Mesothelial cell of epicardium (in vitro differentiated cells): ENCODE results near the gene EEF1AKMT4. TPM values are rescaled to one million over a fixed set of nuclear protein-coding genes. Genes with fewer than 3 reads are reported as not detected.

Experiments
- DNase-seq, 2 experiments: peaks; one replicate each; pipeline ENCODE4 v3.0.0; 2021; ENCODE audit warnings: low spot score in 2 of 2; ENCODE audit not compliant: unreplicated experiment in 2 of 2
- H3K27ac Mint-ChIP-seq: 2 replicates; pipeline ENCODE4 v1.8.0; 2021; ENCODE audit warnings: mixed read lengths
- H3K27me3 Mint-ChIP-seq: 2 replicates; pipeline ENCODE4 v1.8.0; 2021; ENCODE audit warnings: low read depth, mixed read lengths
- H3K36me3 Mint-ChIP-seq: 2 replicates; pipeline ENCODE4 v1.8.0; 2021; ENCODE audit warnings: mixed read lengths
- H3K4me1 Mint-ChIP-seq: 2 replicates; pipeline ENCODE4 v1.8.0; 2021; ENCODE audit warnings: mixed read lengths
- H3K4me3 Mint-ChIP-seq: 2 replicates; pipeline ENCODE4 v1.8.0; 2021; ENCODE audit warnings: mild to moderate bottlenecking, moderate library complexity, mixed read lengths
- H3K9me3 Mint-ChIP-seq: 2 replicates; pipeline ENCODE4 v1.8.0; 2021; ENCODE audit warnings: mixed read lengths
- CTCF ChIP-seq: fragments of 200-600 bp; sonication (generic); IDR thresholded peaks from one replicate; pipeline ENCODE4 v1.5.0; 2021; ENCODE audit warnings: antibody characterized with exemption; ENCODE audit not compliant: unreplicated experiment
- total RNA-seq: library from RNA; stranded (reverse); gene quantifications from 3 replicates; pipeline ENCODE4 v1.2.1, GENCODE V29; 2021

The EEF1AKMT4 gene
- total RNA-seq, 1 donor from 2014 or later, result 4.9 TPM

GRCh38 chr3:184283681-184284080, 34.2 kb downstream of the EEF1AKMT4 start:
- no peak for DNase-seq
- no peaks in the 10 kb centered on the region for H3K4me1 Mint-ChIP-seq
- no peak for TF ChIP-seq CTCF
- no peaks in the 10 kb centered on the region for H3K9me3 Mint-ChIP-seq
- H3K36me3 Mint-ChIP-seq, result no peaks in the 10 kb centered on the region
- peaks cover 71% of the 10 kb centered on the region for H3K27me3 Mint-ChIP-seq
- no peak overlapping the region for H3K27ac Mint-ChIP-seq
- H3K4me3 Mint-ChIP-seq, result no peak overlapping the region

DNA sequence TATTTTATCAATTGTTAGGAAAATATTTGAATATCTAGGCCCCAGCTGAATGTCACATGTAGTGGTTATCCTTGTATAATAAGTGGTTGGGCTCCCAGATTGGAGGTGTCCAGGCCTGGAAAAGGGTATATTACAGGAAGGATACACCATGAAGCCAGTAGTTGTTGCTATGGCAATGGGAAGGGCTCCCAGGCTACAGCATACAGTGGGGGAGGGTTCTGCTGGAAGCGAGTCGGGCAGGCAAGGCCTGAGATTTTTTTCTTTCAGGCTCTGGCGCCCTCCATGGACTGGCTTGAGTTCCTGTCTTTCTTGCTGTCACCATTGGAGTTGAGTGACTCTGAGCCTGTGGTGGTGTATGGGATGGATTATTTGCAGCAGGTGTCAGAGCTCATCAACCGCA, 35.2 kb downstream of the EEF1AKMT4 start:
- peaks cover 71% of the 10 kb centered on the region for H3K27me3 Mint-ChIP-seq
- H3K27ac Mint-ChIP-seq, result no peak overlapping the region
- no peaks in the 10 kb centered on the region for H3K4me1 Mint-ChIP-seq
- TF ChIP-seq CTCF, result no peak
- H3K9me3 Mint-ChIP-seq, result no peaks in the 10 kb centered on the region
- DNase-seq, result no peak
- H3K36me3 Mint-ChIP-seq, result no peaks in the 10 kb centered on the region
- H3K4me3 Mint-ChIP-seq, result no peak overlapping the region

DNA sequence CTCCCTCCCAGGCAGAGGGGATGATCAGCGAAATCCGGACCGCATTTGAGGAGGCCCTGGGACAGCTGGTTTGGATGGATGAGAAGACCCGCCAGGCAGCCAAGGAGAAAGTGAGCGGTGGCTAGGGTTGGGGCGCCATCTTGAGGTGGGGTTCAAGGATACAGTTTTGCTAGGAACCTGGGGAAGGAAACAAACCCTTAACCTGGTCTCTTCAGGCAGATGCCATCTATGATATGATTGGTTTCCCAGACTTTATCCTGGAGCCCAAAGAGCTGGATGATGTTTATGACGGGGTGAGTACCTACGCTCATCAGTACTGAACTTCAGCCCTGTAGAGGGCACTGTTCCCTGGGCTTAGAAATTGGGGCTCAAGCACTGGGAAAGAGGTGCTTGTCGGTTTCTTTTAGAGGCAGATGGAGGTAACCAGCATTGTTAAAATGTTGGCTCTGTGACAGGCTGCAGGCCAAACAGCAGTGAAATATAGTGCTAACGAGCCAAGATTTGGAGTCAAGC, 40.0 kb downstream of the EEF1AKMT4 start:
- Mint-ChIP-seq H3K36me3 (no peaks in the 10 kb centered on the region), H3K4me3 (no peak overlapping the region), H3K9me3 (no peaks in the 10 kb centered on the region), H3K4me1 (no peaks in the 10 kb centered on the region), H3K27me3 (peaks cover 46% of the 10 kb centered on the region), H3K27ac (no peak overlapping the region)
- DNase-seq, result no peak
- peak; percentile 23 for TF ChIP-seq CTCF

- no peak for DNase-seq
- Mint-ChIP-seq H3K27me3 (peaks cover 49% of the 10 kb centered on the region), H3K4me3 (no peak overlapping the region), H3K27ac (no peak overlapping the region), H3K4me1 (no peaks in the 10 kb centered on the region), H3K36me3 (no peaks in the 10 kb centered on the region), H3K9me3 (no peaks in the 10 kb centered on the region)
- no peak for TF ChIP-seq CTCF
Measured at GRCh38 chr3:184290331-184290730, 40.9 kb downstream of the EEF1AKMT4 start.

- Mint-ChIP-seq H3K27me3 (peaks cover 41% of the 10 kb centered on the region), H3K4me1 (no peaks in the 10 kb centered on the region), H3K27ac (no peak overlapping the region), H3K4me3 (no peak overlapping the region), H3K9me3 (no peaks in the 10 kb centered on the region), H3K36me3 (no peaks in the 10 kb centered on the region)
- TF ChIP-seq CTCF, result no peak
- no peak for DNase-seq
Measured at GRCh38 chr3:184291044-184291737, 41.7 kb downstream of the EEF1AKMT4 start.
